GM18508 (cell line): ENCODE data around the gene NPIPA7.
"Not testable (repeated sequence)": the region's sequence is repeated elsewhere in the genome, so short reads cannot be mapped to it uniquely, and the experiment has no call there.

Experiments used
- ATAC-seq: cut with Tn5 transposase; IDR thresholded peaks from one replicate; pipeline ENCODE4 v1.9.1; 2021; ENCODE audit warnings: moderate number of reproducible peaks; ENCODE audit not compliant: insufficient read depth, unreplicated experiment

The NPIPA7 gene

GRCh38 chr16:16417071-16417470 lies 38.1 kb downstream of the NPIPA7 start:
- ATAC-seq, result not testable (repeated sequence)

GRCh38 chr16:16417914-16418544 lies 39.1 kb downstream of the NPIPA7 start:
- not testable (repeated sequence) for ATAC-seq

- ATAC-seq, result not testable (repeated sequence)
Measured at GRCh38 chr16:16420515-16420914, 41.6 kb downstream of the NPIPA7 start.

DNA sequence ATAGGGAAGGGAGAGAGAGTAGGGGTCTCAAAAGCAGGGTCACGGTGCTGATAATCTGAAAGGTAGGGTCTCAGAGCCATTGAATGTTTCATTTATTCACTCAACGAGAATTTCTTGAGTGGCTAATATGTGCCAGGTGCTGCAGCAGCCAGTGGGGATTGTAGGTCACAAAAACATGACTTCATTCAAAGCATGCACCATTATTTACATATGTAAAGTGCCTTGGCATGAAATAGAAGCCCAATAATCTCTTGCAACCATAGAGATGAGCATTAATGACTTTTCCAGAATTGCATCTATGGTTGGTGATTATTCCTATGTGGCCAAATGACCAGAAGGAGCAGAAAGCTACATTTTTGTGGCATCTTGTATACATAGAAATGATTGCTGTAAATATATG lies 46.2 kb downstream of the NPIPA7 start:
- ATAC-seq, result not testable (repeated sequence)

DNA sequence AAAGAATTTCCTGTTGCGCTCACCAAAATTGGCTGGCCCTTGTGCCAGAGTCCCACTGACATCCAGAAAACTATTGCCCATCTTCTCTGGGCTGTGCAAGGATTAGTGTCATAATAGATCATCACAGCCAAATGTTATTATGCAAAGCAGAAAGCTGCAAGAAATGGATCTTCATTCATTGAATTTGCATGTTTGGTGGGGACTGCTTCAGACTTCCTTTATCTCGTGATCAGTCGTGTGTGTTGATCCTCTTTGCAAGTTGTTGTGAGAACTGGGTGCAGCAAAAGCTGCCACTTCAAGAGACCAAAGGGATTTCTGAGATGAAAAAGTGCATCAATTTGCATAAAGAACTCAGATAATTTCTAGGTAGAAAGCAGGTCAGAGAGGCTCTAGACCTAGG lies 52.2 kb downstream of the NPIPA7 start:
- ATAC-seq, result not testable (repeated sequence)

GRCh38 chr16:16434711-16435110 lies 55.8 kb downstream of the NPIPA7 start:
- not testable (repeated sequence) for ATAC-seq

DNA sequence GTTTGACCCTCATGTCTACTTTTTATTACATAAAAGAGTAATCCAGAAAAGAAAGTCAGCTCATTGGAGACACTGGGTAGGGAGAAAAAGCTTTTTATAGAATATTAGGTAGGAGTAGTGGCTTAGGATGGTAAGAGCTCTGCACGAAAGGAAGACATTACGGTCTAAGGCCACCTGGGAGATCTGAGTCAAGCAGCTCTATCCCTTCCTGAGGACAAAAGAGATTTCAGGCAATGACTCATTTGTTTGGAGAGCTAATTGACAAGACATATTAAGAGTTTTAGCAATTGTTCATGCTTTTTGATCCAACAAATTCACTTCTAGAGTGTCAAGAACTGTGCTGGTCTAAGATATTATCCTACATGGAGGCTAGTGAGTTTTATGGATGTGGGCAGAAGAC lies 62.5 kb downstream of the NPIPA7 start:
- not testable (repeated sequence) for ATAC-seq
